HG03565 (cell line): ENCODE data around the gene RBMS3.
"Not testable (repeated sequence)": the region's sequence is repeated elsewhere in the genome, so short reads cannot be mapped to it uniquely, and the experiment has no call there.

Experiments
- ATAC-seq: cut with Tn5 transposase; IDR thresholded peaks from one replicate; pipeline ENCODE4 v1.9.1; 2021; ENCODE audit warnings: mild to moderate bottlenecking, moderate library complexity; ENCODE audit not compliant: unreplicated experiment

Gene RBMS3

GRCh38 chr3:29382409-29382808 is 101.5 kb downstream of the RBMS3 start:
- ATAC-seq = no peak

DNA sequence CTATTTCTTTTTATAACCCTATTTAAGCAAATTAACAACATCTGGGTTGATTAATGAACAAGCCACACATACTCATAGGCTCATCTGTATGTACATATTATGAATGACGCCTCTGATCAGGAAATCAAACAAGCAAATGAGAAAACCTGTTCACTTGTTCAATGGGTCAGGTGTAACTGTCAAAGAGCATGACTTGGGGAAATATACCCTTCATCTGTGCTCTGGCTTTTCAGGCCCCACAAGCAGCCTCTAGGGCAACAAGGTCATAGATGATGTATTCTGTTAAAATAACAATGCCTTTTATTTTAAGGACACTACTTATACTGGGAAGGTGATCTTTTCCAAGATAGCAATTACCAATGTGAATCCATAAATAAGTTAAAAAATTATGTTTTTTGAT is 102.0 kb downstream of the RBMS3 start:
- ATAC-seq = no peak

DNA sequence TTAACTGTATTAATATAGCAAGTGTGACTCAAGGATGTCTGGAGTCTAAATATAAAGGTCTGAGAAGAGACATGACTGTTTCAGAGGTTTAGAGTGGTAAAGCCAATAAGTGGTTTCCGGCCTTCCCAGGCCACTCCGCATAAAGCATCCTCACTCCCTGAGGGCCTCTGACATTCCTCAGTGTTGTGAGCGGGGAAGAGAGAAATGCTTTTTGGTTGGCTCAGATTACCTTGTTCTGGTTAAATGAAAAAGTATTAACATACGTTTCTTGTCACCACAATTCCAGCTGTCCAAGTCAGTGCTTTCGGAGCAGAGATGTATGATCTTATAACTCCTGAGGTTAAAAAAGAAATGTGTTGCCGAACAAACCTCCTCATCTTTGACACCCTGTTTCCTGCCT is 103.8 kb downstream of the RBMS3 start:
- ATAC-seq = no peak

- ATAC-seq = no peak
Observed at GRCh38 chr3:29385046-29385830, 104.4 kb downstream of the RBMS3 start.

- ATAC-seq = no peak
Observed at GRCh38 chr3:29389362-29389761, 108.5 kb downstream of the RBMS3 start.

DNA sequence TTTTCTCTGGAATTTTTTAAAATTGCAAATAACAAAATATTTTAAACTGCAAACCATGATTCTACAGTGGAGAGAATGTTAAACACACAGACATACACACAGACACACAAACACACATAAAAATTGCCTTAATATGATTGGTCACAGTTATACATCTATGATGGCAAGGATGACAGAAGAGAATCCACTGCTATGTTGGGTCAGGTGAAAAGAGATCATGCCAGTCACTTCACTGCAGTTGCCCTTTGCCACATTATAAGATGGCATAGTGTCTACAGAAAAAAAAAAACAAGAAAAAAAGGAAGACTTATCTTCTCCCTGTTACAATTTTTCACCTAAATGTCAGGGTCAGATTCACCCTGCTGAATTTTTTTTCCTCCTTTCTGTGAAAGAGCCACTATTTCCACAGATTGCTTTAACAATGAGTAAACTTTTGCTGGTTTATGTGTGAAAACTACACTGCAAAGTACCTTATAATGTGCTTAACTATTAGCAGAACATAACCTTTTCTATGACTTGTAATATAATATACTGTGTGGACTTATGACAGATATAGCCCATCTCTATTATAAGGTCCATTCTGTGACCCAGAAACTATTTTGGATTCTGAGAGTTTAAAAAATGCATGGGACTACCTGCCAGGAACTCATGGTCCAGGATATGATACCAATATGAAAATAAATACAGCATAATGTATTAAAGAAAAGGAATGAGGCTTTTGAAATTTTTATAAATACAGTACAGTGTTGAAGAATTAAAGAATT is 111.9 kb downstream of the RBMS3 start:
- no peak for ATAC-seq

GRCh38 chr3:29393946-29394345 is 113.1 kb downstream of the RBMS3 start:
- ATAC-seq = not testable (repeated sequence)

- no peak for ATAC-seq
Observed at GRCh38 chr3:29397406-29397805, 116.5 kb downstream of the RBMS3 start.

DNA sequence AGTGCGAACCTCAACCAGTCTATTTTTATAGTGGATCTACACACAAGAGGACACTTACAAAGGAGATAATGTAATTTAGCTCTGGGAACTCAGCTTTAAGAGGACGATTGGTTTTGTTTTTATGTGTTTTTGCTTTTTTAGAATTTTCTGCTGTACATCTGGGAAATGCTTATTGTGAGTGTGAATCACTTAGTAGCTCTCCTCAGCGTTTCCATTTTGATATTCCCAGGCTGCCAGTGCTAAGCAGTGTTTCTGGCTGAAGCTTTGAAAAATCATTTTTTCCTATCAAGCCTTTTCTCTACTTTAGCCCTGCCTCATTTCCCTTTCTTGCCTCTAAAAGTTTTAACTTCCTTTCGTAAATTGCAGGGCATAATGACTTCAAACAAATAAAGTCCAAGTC is 117.9 kb downstream of the RBMS3 start:
- ATAC-seq = no peak

- no peak for ATAC-seq
Observed at GRCh38 chr3:29406291-29406832, 125.5 kb downstream of the RBMS3 start.

DNA sequence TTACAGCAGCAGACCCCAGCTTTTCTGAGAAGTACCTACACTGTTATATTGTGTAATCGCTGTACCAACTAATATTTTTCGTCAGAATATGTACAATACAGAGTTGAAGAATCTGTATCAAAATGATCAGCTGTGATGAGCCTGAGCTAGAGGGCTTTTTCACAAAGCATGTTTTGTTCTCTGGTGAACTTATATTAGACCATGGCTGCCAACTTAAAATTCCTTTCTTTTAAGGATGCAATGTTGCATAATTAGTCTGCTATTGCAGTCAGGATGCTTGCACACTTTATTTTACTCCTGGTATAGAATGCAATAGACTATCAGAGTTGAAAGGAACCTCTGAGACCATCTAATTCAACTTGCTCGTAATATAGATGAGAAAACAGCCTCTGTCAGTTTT is 127.8 kb downstream of the RBMS3 start:
- ATAC-seq = no peak

DNA sequence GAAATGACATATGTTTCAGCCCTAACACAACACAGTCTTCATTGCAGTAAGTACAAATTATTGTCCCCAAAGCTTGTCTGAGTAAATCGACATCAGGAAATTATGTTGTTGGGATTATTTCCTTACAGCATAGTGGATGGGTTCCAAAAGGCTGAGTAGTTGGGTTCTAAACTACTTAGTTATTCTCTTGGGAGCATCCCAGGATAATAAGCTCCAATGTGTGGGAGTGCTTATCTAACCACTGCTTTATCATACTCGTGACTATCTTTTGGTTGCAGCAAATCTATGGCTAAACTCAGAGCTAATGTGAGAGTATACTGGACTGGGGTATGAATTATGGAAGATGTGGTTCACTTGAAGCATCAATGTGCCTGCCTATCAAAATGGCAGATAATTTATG is 128.5 kb downstream of the RBMS3 start:
- no peak for ATAC-seq

- ATAC-seq = no peak
Observed at GRCh38 chr3:29410220-29410619, 129.3 kb downstream of the RBMS3 start.

DNA sequence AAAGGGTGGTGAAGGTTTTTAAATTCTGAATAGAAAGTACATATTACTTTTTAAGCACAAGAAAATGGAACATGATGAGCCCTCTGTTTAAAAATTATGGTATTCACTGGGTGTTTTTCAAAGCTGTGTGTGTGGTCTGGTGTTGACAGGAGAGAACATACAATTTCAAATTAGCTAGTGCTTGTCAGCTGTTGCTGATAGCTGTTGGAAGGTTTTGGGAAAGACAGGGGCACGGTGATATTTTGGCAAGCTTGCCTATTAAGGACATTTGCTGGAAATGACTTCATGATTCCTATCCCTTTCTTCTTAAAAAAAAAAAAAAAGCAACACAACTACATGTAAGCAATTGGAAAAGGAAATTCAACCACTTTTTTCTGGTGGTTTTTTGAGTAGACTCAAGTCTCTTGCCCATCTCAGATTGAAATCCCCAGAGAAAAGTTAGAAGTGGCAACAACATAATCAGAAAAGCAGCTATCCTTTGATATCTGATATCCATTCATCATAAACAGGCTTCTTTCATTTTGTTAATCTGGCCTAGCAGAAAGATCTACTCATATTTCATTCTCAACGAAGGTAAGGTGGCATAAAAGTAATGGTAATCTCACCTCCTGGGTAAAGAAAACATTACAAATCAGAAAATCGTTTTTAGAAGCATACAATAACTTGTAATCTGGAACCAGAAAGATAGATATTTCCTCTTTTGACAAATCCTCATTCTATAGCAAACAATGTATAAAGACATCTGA is 130.0 kb downstream of the RBMS3 start:
- ATAC-seq = no peak

- no peak for ATAC-seq
Observed at GRCh38 chr3:29412110-29412509, 131.2 kb downstream of the RBMS3 start.

- ATAC-seq = no peak
Observed at GRCh38 chr3:29414468-29415224, 133.8 kb downstream of the RBMS3 start.

DNA sequence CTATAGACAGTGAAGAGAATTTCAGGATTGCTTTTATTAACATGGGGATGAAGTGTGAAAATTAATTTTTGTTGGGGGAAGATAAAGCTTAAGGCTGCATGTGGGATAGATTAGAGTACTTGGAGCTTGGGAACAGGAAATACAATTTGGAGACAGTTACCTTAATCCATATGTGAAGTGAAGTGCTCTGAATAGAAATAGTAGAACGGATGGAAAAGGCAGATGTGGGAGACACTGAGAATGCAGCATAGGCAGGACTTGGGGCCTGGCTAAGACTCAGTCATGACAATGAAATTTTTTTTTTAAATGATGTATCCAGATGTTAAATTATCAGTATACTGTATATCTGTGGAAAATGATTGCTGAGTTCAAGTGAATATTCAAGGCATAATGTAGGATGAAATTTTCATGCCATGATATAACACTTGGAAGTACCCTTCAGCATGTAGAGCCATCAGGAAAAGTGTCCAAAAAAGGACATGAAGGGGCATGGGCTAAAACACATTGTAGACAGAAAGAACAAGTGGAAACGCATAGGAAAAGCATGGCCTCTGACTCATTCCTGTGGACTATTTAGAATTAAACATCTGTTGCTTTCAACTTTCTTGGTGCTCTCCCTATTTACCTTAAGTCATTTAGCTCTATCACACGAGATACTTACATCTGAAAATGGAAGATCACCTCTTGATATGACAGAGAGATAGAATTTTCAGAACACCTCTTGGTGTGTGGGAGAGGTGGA is 134.8 kb downstream of the RBMS3 start:
- no peak for ATAC-seq

GRCh38 chr3:29416514-29416913 is 135.6 kb downstream of the RBMS3 start:
- ATAC-seq = no peak

DNA sequence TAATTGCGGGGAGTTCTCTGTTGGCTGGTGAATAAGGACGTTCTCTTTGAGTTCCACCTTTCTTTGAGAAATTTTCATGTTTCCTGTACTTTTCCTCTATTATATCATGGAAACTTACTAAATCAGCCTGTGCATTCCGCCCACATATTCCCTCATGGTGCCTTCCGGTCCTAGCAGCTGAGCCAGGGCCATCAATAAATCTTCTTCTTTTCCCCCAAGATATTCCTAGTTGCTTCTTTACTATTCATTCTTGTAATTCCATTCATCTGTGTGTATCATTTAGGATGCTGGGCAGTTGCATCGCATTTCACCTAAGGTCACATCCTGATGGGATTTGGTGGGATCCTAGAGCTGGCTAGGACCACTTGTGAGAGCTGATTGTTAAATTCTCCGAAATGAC is 139.2 kb downstream of the RBMS3 start:
- ATAC-seq = no peak
